C1 segment of cervical spinal cord (tissue), 14 donors: Measurements from ENCODE around the gene CPLX4.

Experiments
- DNase-seq, 14 donors: peaks; one replicate each; lab custom pipeline; 2025; lab: John Stamatoyannopoulos, UW

The CPLX4 gene

GRCh38 chr18:59318460-59319050 lies at the start of gene CPLX4:
Gene CPLX4 (minus strand): TSS chr18:59318649. CDS start chr18:59318462, 187 bp downstream.
- no peak for DNase-seq

DNA sequence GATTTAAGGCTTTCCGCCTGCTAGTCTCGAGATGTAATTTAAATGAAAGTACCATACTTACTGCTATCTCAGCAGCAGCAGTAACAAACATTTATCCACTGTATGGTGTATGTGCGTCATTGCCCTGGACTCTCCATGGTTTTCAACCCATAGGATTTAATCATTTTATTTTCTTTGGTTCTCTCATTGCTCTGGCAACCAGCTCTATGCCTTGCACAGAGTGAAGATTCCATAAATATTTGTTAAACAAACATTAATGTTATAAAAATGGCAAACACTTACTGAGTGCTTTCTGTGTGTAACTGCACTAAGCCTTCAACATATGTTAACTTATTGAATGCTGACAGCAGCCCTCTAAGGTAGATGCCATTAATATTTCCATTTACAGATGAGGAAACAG lies 41.9 kb upstream of the CPLX4 start:
- DNase-seq, result no peak

DNA sequence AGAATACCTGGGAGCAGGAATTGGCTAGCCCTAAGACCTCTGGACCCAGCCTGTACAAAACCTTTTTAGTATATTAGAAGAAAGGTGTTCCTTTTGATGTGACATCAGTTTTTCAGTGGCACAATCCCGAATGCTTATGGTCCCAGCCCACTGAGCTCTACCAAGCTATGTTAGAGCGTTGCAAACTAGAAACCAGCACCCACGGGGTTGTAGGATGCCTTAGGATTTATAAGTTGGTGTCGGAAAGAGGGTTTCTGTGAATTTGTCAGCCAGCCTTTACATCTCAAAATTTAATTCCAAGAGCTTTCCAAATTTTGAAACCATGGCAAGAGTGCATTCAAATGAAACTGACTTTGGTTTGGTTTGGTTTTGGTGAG lies 41.1 kb upstream of the CPLX4 start:
- DNase-seq, result no peak

DNA sequence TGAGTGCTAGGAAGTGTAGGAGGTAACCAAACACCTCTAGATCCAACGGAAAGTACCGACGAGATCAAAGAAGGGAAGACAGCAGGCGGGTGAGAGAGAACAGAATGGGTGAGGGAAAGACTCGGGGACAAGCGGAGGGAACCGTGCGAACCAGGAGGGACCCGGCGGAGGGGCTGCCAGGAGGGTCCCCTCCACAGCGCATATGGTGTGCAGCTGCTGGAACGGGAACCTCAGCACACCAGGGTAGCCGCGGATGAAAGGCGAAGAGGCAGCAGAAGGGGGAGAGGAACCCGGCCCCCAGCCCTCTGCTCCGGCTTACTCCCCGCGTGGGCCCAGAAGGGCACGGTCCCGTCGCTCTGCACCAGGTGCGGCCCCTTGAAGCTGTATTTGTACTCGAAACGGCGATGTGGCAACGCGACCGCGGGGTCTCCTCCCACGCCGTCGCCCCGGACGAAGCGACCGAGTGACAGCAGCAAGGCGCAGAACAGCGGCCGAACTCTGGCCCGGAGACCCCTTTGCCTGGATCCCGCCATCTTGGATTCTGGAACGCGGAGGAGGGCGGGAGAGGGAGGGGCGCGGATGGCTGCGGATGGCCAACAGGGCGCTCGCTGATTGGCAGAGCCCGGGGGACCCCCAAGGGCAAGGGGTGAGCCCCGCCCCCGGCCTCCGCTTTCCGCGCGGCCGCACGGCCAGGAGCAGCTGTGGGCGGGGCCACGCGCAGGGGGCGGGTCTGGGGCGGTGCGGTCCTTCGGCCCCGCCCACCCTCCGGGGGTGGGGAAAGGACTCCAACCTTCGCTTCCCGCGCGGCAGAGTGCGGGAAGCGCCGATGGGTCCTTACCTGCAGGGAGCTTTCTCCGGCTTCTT lies 40.5 kb upstream of the CPLX4 start, which contains the start of gene LMAN1:
LMAN1 (minus strand) TSS at position 554 of the 864 bp plus-strand sequence; CDS start at position 533, 21 bp downstream.
- peak; percentile 41 to 95 (median 86) for DNase-seq

- peak in 2 of 14 donors; percentile 19 to 31 for DNase-seq
These were observed 39.9 kb upstream of the CPLX4 start for GRCh38 chr18:59358414-59358711.

- DNase-seq, result peak in 1 of 14 donors; percentile 19
These were observed 39.5 kb upstream of the CPLX4 start for GRCh38 chr18:59357928-59358327.

DNA sequence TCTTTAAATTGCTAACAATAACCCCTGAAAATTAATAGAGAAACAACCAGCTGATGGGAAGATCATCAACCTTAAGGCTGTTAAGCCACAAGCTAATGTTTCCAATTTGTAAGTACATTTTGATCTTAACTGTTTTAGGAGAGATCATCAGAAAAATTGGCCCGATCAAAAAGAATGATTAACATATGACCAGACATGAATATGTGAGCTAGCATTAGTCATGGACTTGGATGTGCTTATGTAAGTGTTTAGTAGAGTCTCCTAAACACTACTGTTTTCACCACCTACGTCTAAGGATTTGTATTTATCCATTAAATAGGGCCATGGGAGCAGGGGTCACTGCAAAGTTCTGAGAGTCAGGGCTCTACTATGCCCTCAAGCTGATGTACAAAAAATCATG lies 36.3 kb upstream of the CPLX4 start:
- DNase-seq, result no peak

DNA sequence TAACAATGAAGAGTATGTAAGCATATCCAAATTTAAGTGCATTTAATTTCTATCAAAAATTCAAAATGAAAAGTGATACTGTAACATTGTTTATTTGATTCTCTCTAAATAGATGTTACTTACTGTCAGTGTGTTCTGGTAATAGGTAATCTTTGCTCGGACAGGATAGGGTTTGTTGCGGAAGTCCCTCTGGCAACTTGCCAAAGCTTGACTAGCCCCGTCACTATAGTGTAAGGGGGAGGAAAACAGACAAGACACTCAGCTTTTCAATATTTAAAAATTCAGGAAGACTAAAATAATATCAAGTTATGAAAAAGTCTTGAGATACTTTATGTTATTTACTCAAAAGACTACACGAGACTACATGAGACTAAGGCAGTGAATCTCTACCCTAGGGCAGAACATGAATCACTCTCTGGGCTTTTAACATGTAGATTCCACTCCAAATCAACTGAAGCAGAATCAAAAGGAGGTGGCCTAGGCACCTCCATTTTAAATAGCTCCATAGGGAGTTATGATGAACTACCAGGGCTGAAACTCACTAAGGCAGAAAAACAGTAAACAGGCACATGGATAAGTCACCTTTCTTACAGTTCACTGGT lies 34.7 kb upstream of the CPLX4 start:
- DNase-seq, result no peak

DNA sequence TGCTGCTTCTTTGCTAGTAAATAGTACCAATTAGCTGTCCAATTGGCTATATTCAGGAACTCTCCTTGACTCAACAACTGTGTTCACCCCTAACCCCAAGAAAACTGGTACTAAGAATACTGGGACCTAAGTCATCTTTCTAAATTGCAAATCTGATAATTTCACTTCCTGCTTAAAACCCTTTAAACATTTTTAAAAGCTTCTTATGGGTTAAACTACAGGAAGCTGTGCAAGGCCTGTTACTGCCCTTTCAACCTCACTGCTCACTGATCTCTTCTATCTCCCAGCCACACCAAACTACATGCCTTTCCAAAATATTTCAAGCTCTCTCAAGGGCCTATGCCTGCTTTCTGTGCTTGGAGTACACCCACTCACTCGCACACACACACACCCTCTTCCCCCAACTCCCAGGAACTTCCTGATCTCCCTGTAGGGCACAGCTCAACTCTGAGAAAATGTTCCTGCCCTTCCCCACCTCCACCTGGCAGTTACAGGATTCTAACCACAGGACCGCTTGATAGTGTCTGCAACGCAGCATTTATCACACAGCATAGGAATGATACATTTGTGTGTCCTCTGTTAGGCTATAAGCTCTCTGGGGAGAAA lies 33.9 kb upstream of the CPLX4 start:
- no peak for DNase-seq

GRCh38 chr18:59345556-59345955 lies 27.1 kb upstream of the CPLX4 start:
- no peak for DNase-seq

DNA sequence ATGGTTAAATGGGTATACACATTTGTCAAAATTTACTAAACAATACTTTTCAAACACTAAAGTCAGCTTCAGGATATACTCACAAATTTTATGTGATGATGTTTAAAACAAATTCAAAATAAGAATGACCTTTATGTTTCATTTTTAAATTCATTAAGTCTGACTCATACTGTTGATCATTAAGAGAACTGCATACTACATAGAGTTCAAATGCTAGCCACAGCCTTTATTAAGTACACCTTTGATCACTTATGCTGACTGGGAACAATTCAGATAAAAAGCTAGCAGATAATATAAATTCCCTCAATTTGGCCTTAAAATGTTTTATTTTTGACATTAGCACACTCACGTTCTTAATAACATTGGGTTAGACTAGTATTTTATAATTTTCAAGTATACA lies 26.5 kb upstream of the CPLX4 start:
- DNase-seq, result no peak

DNA sequence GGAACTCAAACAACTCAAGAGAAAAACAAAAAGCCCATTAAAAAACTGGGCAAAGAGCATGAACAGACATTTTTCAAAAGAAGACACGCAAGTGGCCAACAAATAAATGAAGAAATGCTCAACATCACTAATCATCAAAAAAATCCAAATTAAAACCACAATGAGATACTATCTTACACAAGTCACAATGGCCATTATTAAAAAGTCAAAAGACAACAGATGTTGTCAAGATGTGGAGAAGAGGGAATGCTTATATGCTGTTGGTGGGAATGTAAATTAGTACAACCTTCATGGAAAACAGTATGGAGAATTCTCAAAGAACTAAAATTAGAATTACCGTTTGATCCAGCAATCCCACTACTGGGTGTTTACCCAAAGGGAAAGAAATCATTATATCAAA lies 25.5 kb upstream of the CPLX4 start:
- DNase-seq, result no peak

DNA sequence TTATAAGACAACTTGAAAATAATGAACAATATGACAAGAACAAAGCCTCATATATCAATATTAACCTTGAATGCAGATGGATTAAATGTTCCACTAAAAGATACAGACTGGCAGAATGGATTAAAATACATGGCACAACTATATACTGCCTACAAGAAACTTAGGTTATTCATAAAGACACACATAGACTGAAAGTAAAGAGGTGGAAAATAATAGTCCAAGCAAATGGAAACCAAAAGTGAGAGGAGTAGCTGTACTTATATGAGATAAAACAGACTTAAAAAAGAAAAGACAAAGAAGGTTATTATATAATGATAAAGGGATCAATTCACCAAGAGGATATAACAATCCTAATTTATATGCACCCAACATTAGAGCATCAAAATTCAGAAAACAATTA lies 22.4 kb upstream of the CPLX4 start:
- no peak for DNase-seq

- DNase-seq, result no peak
These were observed 21.9 kb upstream of the CPLX4 start for GRCh38 chr18:59340312-59340711.

DNA sequence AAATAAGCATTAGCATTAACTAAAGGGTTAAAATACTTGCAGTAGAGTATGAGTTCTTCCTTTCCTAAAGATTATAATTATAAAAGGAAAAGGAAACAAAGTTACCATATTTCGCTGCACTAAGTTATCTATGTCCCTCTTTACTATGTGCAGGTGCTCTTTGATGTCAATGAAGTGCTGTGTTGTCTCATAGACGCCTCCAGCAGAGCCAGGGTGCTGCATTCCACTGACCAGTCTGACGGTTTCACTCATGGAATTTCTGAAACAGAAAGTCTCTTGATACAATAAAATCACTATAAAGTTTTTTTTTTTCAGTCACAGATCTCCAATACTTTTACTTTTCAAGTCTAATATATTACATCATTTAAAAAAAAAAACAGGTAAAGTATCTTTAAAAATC lies 14.5 kb upstream of the CPLX4 start:
- no peak for DNase-seq

DNA sequence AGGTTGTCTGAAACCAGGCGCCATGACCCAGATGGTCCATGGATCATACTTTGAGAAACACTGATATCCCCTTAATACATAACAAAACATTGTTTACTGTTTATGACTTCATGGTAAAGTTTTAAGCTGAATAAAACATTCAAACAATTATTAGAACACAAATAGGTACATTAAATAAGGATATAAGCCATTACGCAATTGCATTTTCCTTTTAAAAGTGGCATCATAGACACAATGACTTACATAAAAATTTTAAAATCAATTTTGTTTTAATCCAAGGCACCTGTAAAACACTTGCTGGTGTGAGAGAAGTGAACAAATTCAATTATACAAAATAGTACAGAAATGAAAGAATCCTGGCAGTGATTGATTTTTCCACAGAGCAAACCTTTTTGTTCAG lies 10.2 kb upstream of the CPLX4 start:
- DNase-seq, result no peak

DNA sequence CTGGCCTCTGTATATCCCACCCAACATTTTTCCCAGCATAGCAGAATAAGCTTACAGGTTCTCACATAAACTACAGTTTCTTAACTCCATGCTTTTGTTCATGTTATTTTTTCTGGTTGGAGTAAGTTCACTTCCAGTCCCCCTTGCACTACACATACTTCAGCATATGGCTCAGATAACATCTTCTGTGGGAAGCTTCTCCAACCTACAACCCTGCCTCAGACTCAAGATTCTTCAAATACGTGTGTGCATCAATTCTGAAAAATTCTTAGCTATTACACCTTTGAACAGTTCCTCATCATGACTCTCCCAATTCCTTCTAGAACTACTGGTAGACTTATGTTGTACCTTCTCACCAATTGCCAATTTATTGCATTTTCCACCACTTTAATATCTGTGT lies 7.5 kb upstream of the CPLX4 start:
- no peak for DNase-seq

DNA sequence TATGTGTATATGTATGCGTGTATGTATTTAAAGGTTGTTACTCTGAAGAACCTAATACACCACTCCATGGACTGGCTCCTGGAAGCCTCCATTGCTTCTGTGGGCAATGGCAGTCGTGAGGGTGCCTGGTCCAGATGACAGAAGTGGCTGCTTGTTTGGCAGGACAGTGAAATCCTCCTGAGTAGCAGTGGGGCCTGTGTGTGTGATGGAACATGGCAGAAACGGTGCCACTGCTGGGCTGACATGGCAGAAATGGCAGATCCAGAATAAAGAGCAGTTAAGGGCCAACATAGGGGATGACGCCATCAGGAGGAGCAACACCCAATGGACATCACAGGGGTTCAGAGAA lies 6.1 kb upstream of the CPLX4 start:
- no peak for DNase-seq

GRCh38 chr18:59323931-59324622 lies 5.6 kb upstream of the CPLX4 start:
- peak in 1 of 14 donors; percentile 13 for DNase-seq

DNA sequence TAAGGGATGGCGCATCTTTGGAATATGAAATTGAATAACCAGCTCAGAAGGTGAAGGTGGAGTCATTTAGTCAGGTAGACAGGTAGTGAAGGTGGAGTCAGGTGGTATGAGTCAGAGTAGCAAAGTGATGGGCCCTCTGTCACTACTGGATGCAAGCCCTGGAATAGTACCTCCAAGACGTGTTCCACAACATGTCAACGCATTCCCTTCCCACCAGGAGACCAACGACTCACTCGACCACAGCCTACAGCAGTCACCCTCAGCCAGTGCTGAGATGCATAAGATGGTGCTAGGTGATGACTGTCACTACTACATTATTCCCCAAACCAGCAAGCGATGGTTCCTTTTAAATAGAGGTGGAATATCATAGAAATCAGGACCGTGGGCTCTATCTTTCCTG lies 6.8 kb downstream of the CPLX4 start:
- no peak for DNase-seq

- no peak for DNase-seq
These were observed 9.6 kb downstream of the CPLX4 start for GRCh38 chr18:59308938-59309260.

DNA sequence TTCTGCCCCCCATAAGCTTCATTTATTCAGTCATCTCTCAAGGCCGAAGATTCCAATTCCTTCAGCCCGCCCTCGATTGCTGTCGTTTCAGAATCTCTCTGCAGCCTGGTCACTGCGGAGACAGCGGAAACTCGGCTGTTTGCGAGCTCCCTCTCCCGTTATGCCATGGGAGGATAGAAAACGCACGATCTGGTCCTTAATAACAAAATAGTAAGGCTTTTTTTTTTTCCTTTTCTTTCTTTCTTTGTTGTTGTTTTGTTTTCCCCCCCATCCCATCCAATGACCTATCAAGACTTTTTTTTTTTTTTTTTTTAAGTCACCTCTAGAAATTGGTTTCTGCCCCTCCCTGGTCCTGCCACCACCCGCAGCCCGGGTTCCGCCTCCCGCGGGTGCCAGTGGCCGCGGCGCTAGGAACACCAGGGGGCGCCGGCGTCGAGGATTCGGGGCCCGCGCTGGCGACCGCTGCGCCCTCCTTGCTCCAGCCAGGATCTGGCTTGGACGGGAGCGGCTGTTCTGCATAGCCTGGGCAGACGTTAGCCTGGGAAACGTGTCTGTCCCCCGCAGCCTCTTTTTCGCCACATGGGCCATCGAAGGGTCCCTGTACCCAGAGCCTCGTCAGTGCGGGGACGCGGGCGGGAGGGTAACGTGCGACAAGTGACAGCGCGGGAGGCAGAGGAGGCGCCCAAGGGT lies 10.1 kb downstream of the CPLX4 start:
- DNase-seq, result peak in 10 of 14 donors; percentile 5 to 72 (median 22)
